GM19467 (cell line): ENCODE results near the gene MPDZ.

Source experiments
- ATAC-seq: cut with Tn5 transposase; IDR thresholded peaks from one replicate; pipeline ENCODE4 v1.9.1; 2021; ENCODE audit warnings: mild to moderate bottlenecking, moderate library complexity; ENCODE audit not compliant: unreplicated experiment

MPDZ gene, protein sequence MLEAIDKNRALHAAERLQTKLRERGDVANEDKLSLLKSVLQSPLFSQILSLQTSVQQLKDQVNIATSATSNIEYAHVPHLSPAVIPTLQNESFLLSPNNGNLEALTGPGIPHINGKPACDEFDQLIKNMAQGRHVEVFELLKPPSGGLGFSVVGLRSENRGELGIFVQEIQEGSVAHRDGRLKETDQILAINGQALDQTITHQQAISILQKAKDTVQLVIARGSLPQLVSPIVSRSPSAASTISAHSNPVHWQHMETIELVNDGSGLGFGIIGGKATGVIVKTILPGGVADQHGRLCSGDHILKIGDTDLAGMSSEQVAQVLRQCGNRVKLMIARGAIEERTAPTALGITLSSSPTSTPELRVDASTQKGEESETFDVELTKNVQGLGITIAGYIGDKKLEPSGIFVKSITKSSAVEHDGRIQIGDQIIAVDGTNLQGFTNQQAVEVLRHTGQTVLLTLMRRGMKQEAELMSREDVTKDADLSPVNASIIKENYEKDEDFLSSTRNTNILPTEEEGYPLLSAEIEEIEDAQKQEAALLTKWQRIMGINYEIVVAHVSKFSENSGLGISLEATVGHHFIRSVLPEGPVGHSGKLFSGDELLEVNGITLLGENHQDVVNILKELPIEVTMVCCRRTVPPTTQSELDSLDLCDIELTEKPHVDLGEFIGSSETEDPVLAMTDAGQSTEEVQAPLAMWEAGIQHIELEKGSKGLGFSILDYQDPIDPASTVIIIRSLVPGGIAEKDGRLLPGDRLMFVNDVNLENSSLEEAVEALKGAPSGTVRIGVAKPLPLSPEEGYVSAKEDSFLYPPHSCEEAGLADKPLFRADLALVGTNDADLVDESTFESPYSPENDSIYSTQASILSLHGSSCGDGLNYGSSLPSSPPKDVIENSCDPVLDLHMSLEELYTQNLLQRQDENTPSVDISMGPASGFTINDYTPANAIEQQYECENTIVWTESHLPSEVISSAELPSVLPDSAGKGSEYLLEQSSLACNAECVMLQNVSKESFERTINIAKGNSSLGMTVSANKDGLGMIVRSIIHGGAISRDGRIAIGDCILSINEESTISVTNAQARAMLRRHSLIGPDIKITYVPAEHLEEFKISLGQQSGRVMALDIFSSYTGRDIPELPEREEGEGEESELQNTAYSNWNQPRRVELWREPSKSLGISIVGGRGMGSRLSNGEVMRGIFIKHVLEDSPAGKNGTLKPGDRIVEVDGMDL (N-terminal part only)

DNA sequence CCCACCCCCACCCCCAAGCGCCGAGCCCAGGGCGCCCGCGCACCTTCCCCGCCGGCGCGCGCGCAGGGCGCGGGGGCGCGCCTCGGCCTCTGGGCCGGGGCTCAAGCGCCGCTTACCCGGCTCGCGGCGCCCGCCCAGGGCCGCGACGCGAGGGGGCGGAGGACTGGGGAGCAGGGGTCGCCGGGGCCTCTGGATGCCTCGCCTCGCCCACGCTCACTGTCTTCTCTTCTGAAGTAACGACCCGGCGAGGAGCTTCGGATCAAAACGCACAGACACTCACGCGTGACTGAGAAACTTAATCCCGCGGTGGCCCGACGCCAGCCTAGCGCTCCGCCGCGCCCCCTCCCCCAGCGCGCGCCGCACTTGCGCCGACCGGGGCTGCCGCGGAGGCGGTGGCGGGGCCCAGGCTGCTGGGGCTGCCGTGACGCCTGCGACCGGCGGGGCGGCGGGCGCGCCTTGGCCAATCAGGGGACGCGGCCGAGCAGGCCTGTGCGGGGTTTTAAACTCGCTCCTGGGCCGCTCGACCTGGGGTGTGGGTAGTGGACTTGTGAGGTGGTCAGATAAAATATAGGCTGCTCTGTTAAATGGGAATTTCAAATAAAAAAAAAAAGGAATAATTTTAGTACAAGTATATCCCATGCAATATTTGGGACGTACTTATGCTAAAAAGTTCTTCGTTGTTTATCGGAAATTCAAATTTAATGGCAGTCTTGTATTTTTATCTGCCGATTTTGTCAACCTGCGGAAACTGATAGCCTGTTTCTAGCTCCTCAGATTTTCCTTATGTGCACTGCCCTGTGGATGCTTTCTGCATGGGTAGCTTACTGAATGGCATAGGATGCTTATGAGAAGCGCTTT lies at the start of gene MPDZ:
Gene MPDZ (minus strand): TSS at position 409 of the 858 bp plus-strand sequence. CDS start 29,377 bp downstream, outside the sequence.
- no peak for ATAC-seq

DNA sequence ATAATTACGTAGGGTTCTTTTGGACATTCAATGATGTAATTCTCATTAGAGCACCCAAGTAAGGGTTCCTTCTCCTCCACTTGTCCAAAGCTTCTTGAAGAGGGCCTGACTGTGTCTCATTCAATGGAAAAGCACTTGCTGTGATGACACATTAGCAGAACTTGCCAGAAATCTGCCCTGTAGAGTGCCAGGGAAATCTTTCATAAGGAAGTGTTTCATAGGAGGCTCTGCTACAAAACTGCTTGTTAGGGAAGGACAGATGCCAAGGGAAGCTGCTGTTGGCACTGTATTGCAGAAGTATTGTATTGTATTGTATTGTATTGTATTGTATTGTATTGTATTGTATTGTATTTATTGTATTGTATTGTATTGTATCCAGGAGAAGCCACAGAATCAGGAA lies 45.5 kb upstream of the MPDZ start:
- no peak for ATAC-seq

DNA sequence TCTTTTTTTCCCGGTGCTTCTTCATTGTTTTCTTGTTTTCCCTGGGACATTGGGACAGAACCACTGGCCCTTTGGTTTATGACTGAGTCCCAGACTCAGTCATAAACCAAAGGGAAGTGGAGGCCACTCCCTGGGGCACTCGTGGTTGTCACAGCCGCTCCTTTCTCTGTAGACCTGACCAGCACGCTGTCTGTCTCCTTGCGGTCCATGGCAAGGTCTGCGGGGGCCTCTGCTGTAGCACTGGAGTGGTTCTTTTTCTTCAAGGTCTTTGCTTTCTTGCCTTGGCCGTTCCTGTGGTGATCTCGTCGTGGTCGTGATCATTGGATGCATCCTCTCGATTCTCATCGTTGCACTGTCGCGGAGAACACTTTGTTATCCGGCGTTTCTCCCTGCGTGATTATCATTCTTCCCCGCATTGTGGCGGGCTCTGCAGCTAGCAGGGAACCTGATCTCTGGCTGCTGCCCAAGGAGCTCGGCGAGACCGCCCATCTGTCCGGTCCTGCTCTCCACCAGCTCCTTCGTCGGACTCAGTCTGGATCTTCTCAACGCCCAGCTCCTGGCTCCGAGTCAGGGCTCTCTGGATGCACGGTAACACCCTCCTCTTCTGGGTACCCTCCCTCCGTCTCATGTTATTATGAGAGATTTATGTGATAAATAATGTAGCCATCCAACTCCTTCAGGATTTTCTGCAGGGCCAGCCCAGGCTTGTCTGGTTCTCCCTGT lies 43.5 kb upstream of the MPDZ start:
- ATAC-seq, result no peak

DNA sequence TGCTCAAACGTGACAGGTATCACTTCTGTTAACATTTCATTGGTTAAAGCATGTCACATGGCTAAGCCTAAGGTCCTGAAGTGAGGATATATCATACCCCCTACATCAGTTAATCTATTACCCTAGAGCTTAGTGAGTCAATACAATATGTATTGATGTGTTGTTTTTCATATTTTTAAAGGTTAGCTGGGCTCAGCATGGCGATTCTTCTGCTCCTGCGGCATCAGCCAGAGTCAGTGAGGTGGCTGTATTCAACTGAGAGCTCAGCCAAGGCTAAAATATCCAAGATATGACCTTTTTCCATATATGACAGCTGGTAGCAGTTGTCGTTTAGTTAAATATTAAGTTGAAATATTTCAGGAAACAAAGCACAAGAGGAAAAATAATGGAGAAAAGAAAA lies 38.5 kb upstream of the MPDZ start:
- ATAC-seq, result no peak

DNA sequence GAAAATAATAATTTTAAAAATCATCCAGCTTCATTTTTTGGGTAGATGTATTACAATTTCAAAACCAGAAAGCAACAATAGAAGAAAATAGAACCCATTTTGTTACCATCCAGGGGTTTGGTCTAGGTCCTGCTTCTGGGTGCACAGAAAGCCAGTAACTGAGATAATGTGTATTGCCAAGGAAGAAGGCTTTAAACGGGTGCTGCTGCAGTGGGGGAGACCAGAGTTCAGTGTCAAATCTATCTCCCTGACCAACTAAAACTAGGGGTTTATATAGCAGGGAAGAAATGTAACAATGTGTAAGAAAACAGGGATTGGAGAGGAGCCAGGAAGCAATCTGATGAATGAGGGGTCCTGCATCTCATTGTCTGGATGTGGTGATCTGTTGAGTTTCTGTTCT lies 17.5 kb upstream of the MPDZ start:
- ATAC-seq, result no peak

DNA sequence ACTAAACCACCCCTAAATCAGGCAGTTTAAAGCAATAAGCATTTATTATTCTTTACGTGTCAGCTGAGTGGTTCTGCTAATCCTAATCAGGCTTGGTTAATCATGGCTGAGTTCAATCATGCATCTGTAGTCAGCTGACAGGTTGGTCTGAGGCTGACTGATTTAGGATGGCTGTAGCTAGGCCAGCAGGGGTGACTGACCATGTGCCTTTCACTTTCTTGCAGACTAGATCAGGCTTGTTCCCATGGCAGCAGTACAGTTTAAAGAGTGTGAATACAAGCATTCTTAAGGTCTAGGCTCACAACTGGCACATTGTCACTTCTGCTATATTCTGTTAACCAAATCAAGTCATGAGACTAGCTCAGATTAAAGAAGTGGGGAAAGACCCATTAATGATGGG lies 16.1 kb upstream of the MPDZ start:
- no peak for ATAC-seq

DNA sequence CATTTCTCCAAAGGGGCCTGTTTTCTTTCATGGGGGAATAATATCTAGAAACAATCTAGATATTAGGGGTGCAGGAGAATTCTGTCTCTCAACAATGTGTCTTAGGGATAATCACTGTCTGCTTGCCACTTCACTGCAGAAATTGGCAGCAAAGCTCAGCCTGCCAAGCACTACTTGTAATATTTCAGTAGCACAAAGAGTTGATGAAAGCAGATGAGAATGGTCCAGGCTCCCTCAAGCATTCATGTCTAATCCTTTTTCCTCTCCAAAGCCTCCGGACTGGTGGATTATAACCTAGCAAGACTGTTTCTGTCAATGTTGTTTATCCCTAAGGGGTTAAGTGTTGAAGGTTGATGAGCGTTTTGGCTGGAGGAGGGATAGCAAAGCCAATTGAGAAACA lies 13.3 kb upstream of the MPDZ start:
- ATAC-seq, result no peak

DNA sequence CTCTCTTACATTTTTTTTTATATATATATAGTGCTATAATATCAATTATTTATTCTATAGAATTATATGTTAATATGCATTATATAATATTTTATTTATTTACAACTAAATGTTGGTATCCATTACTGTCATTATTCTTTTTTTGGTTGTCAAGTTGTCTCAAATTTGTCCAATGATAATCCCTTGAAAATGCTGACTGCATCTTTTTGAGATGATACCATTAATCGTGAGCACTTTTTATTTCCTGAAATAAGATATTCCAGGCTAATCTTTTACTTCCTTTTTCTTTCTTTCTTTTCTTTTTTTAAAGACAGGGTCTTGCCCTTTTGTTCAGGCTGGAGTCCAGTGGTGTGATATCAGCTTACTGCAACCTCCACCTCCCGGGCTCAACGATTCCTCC lies 12.7 kb upstream of the MPDZ start:
- ATAC-seq, result no peak

DNA sequence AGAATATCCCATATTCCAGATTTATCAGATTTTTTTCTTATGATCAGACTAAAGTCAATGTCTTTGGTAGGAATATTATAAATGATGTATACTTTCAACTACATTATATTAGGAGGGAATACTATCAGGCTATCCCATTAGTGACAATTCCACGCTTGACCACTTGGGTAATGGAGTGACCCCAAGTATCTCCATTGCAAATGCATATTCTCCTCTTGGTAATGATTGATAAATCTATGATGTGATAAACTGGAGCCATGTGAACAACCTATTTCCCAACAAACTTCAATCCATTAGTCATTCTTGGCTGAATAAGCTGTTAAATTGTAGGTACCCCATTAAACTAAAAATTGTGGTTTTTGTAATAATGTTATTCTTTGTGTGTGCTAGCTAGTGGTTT lies 12.2 kb upstream of the MPDZ start:
- no peak for ATAC-seq

DNA sequence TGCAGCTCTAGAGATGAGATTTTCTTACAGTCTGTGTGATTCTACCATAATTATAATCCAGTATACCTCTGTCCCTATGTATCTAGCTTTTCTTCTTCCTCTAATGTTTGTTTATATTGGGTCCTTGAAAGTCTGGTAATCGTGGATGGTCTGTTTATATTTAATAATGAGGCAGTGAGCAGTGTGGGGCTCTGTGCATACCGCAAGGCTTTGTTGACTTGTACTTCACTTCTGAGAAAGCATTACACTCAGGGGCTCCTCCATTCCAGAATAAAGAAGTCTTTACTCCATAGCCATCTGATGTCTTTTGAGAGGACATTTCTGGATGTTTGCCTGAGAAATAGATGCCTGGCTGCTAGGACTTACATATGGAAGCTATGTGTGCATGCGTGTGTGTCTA lies 4.5 kb upstream of the MPDZ start:
- no peak for ATAC-seq

DNA sequence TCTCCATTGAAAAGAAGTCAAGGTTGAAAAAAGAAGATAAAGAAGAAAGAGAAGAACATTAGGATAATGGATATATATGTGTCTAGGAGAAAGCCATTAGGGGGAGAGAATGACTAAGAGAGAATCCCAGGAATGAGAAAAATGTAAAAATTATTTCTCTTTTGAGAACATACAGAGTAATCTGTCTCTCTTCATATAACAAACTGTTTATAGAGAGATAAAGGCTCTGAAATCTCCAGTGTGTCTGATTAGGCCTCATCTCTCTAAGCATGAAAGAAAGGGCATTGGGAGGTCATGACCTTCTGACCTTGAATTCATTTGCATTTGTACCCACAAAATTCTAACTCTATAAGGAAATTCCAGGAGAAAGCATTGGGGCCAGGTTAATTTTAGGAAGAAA lies 3.5 kb upstream of the MPDZ start:
- ATAC-seq, result no peak

DNA sequence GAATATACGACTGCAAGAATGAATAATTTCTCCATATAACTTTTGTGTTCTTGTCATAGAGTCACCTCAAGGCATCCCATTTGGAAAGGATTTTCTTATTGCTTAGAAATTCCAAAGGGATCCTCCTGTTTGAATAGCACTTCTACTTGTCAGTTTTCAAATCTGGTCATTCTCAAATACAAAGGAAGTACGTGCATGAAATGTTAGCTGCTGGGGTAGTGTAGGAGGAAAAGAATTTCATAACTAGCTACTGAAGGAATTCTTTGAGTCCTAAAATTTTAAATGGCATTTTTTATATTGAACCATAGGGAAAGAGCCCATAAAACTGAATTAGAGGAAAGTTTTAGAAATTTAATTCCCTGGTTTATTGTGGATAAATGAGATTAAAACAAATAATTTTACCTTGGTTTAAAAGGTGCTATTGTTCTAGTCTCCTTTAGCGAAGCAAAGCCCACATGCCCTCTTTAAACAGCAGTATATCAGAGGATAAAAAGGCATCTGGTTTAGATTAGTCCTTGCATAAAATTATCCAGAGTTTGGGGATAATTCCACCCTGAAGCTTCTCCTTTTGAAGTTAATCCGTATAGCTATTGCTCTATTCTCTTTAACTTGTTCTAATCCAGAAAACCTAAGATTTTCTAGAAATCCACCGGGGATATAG lies 2.0 kb upstream of the MPDZ start:
- ATAC-seq, result no peak

DNA sequence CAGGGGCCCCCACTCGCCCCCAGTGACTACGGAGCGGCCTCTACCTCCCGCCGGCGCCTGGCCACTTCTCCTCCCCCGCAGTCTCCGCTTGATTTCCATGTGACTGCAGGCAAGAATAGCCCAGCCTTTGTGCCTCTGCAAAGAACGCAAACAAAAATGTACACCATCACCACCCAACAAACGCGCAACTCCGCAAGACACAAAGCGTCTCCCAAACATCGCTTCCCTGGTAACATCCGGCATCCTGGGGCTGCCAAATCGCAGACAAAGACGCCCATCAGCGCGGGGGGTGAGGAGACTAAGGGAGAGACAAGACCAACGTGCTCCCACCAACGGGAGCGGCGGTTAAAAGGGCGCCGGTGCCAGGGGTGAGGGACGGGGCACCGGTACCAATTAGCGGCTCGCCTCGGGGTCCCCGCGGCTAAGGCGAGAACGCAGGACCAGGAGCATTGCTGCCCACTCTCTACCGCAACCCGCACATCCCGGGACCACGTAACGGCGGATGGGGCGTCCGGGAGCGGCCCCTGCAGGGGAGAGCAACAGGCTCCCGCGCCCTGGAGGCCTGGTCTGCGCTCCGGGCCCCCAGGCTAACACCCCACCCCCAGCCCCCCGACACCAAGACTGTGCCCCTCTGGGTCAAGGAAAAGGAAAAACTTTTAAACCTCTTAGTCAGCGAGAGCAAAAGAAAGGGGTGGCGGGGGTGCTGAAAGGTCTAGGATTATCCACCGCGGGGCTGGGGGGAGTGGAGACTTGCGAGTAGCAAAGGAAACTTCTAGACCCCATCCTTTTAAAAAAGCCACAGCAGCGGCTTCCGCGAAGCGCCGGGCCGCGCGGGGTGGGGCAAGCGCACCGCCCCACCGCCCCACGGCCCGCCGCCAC lies 885 bp downstream of the MPDZ start:
- ATAC-seq, result no peak

DNA sequence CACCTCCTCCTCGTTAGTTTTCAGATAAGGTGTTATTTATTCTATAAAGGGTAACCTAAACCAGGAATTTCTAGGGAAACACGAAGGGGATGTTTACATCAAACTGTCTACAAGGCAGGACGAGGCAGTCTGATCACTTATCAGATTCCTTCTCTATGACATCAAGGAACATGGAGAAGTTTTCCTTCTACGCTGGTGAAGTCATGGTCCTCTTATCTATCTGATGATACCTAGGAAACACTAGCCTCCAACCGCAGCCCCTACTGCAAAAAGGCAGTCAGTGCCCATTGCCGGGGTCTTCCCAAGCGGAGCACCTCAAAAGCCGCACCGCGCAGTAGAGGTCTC lies 1.5 kb downstream of the MPDZ start:
- no peak for ATAC-seq

DNA sequence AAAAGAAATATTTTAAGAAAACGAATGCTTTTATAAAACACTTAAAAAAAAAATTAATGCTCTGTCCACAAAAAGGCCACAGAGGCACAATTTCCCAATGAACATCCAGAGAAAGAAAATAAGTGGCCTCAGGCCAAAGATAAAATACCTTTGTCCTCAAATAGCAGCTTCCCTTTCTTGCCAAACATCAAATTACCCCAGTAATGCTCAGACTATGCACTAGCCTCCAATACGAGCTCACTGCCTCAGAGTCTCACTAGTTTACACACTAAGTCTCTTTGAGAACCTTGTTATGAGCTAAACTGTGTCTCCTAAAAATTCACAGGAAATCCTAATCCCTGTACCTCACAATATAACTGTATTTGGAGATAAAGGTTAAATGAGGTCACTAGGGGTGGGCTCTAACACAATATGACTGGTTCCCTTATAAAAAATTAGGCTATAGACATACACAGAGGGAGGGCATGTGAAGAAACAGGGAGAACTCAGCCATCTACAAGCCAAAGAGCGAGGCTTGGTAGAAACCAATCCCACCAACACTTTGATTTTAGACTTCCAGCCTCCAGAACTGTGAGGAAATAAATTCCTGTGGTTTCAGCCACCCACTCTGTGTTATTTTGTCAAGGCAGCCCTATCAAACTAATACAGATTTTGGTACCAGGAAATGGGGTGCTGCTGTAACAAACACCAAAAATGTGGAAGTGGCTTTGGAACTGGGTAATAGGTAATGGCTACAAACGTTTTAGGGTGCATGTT lies 4.4 kb downstream of the MPDZ start:
- ATAC-seq, result no peak

DNA sequence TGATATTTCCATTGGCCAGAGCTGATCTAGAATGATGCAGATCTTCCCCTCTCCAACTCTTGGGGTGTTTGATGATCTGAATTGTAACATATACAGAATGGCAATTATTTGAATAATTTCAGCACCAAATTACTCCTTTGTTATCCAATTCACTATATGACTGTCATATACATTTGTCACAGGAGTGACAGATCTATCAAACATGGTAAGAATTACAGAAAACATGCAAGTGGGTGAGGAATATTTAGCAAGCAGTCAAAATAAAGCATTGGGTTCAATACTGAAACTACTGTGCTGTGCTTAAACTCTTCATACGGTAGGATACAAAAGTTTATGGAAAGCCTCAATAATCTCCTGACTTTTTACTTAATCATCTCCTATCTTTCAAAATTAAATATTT lies 8.8 kb downstream of the MPDZ start:
- ATAC-seq, result no peak

DNA sequence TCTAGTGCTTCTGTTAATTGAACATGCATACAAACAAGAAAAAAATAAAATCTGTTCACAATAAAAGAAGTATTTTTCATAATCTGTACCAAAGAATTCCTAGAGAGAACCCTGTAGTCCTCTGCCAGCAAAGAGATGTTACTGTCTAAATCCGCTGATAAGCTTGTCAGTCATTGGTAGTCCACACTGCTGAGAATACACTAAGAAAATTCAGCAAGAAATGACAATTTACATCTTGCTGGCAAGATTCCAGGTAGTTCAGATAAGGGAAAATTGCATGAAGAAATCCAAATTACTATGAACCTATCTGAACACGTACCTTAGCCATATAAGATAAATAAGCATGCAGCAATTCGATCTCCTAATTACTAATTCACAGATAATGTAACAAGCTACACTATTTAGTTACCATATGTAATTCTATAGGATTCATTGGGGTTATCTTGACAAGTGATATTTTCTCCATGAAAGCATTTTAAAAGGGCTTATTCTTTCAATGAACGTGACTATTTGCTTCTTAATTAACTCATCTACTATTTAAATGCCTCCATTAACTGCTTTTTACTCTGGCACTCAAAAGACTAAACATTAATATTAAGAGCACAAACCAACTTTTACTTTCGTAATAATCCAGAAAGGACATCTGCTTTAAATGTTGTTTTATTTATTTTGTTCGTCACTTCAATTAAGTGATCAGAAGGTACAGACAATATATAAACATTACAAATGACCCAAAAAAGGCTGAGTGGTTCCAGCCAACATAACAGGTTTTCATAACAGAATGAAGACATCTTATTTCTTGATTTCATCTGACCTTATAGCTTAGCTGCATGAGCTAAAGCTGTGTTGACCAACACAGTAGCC lies 9.7 kb downstream of the MPDZ start:
- no peak for ATAC-seq
